ENCODE data around the gene BRICD5. TPM values are rescaled to one million over a fixed set of nuclear protein-coding genes. Genes with fewer than 3 reads are reported as not detected.

Gene BRICD5
- total and polyA plus RNA-seq, 2 of the 13 experiments (the other 11 are each of a cell fraction or from before 2014, with no cell fraction given) = 1.6 to 5.8 TPM

DNA sequence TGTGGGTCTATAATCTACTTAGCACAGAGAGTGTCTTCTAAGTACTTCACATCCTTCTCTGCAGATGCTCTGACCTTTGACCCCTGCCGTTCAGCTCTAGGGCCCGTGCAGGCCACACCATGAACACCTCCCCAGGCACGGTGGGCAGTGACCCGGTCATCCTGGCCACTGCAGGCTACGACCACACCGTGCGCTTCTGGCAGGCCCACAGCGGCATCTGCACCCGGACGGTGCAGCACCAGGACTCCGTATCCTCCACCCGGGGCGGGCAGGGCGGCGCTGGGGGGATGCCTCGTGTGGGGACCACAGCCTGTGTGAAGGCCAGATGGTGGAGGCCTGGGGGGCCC lies 4.7 kb downstream of the BRICD5 start (continued):
- TF ChIP-seq ATF7 (IDR thresholded peaks at IDR 0.05) (no peak), ATF7 (CRISPR knock-in tag; IDR thresholded peaks at IDR 0.05) (0 out of 2 replicates have a peak, but pooled peaks have one; percentile 26), TBL1XR1 (IDR thresholded peaks at IDR 0.05; ENCODE audit: borderline replicate concordance, low read length, partially characterized antibody) (no peak), ZBTB8A (CRISPR knock-in tag; IDR thresholded peaks at IDR 0.05; ENCODE audit: borderline replicate concordance, low read depth) (no peak), MTA1 (CRISPR knock-in tag; IDR thresholded peaks at IDR 0.05; ENCODE audit: borderline replicate concordance) (peak; percentile 30; the same call in 1 of the 2 replicates), NR2C2 (CRISPR knock-in tag; IDR thresholded peaks at IDR 0.05; ENCODE audit: borderline replicate concordance) (peak; percentile 79; the same call in 1 of the 2 replicates), GTF2F1 (IDR thresholded peaks at IDR 0.05; ENCODE audit: low read length) (no peak), JARID2 (CRISPR knock-in tag; IDR thresholded peaks at IDR 0.05; ENCODE audit: insufficient replicate concordance) (peak; percentile 31), SAP130 (CRISPR knock-in tag; IDR thresholded peaks at IDR 0.05; ENCODE audit: low read depth) (peak; percentile 4; the same call in 1 of the 2 replicates), ZNF263 (CRISPR knock-in tag; IDR thresholded peaks at IDR 0.05) (no peak), SAFB2 (CRISPR knock-in tag; IDR thresholded peaks at IDR 0.05; ENCODE audit: borderline replicate concordance, low read depth) (peak; percentile 5; the same call in 1 of the 2 replicates), ZNF549 (CRISPR knock-in tag; IDR thresholded peaks at IDR 0.05) (no peak), ZNF432 (CRISPR knock-in tag; IDR thresholded peaks at IDR 0.05; ENCODE audit: borderline replicate concordance) (no peak), TARDBP (CRISPR knock-in tag; IDR thresholded peaks at IDR 0.05) (no peak), NCOA2 (CRISPR knock-in tag; IDR thresholded peaks at IDR 0.05) (no peak), TCF7L2 (IDR thresholded peaks at IDR 0.05; ENCODE audit: low read depth, low read length) (no peak), ZFP62 (CRISPR knock-in tag; IDR thresholded peaks at IDR 0.05) (no peak), ZNF816 (CRISPR knock-in tag; IDR thresholded peaks at IDR 0.05; ENCODE audit: borderline replicate concordance) (no peak), REPIN1 (CRISPR knock-in tag; IDR thresholded peaks at IDR 0.05; ENCODE audit: borderline replicate concordance, low read depth) (no peak), KDM5B (CRISPR knock-in tag; IDR thresholded peaks at IDR 0.05; ENCODE audit: borderline replicate concordance) (peak; percentile 18; the same call in 1 of the 2 replicates)
- TF ChIP-seq, protein P1, sequence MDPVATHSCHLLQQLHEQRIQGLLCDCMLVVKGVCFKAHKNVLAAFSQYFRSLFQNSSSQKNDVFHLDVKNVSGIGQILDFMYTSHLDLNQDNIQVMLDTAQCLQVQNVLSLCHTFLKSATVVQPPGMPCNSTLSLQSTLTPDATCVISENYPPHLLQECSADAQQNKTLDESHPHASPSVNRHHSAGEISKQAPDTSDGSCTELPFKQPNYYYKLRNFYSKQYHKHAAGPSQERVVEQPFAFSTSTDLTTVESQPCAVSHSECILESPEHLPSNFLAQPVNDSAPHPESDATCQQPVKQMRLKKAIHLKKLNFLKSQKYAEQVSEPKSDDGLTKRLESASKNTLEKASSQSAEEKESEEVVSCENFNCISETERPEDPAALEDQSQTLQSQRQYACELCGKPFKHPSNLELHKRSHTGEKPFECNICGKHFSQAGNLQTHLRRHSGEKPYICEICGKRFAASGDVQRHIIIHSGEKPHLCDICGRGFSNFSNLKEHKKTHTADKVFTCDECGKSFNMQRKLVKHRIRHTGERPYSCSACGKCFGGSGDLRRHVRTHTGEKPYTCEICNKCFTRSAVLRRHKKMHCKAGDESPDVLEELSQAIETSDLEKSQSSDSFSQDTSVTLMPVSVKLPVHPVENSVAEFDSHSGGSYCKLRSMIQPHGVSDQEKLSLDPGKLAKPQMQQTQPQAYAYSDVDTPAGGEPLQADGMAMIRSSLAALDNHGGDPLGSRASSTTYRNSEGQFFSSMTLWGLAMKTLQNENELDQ (CRISPR knock-in tag; IDR thresholded peaks at IDR 0.05; ENCODE audit: borderline replicate concordance) = peak; percentile 36; the same call in 1 of the 2 replicates
- TF ChIP-seq, protein P2, sequence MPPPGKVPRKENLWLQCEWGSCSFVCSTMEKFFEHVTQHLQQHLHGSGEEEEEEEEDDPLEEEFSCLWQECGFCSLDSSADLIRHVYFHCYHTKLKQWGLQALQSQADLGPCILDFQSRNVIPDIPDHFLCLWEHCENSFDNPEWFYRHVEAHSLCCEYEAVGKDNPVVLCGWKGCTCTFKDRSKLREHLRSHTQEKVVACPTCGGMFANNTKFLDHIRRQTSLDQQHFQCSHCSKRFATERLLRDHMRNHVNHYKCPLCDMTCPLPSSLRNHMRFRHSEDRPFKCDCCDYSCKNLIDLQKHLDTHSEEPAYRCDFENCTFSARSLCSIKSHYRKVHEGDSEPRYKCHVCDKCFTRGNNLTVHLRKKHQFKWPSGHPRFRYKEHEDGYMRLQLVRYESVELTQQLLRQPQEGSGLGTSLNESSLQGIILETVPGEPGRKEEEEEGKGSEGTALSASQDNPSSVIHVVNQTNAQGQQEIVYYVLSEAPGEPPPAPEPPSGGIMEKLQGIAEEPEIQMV (CRISPR knock-in tag; IDR thresholded peaks at IDR 0.05; ENCODE audit: low read depth) = no peak
- TF ChIP-seq, protein P3, sequence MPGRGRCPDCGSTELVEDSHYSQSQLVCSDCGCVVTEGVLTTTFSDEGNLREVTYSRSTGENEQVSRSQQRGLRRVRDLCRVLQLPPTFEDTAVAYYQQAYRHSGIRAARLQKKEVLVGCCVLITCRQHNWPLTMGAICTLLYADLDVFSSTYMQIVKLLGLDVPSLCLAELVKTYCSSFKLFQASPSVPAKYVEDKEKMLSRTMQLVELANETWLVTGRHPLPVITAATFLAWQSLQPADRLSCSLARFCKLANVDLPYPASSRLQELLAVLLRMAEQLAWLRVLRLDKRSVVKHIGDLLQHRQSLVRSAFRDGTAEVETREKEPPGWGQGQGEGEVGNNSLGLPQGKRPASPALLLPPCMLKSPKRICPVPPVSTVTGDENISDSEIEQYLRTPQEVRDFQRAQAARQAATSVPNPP (CRISPR knock-in tag; IDR thresholded peaks at IDR 0.05) = no peak
- TF ChIP-seq, protein P4, sequence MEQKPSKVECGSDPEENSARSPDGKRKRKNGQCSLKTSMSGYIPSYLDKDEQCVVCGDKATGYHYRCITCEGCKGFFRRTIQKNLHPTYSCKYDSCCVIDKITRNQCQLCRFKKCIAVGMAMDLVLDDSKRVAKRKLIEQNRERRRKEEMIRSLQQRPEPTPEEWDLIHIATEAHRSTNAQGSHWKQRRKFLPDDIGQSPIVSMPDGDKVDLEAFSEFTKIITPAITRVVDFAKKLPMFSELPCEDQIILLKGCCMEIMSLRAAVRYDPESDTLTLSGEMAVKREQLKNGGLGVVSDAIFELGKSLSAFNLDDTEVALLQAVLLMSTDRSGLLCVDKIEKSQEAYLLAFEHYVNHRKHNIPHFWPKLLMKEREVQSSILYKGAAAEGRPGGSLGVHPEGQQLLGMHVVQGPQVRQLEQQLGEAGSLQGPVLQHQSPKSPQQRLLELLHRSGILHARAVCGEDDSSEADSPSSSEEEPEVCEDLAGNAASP (CRISPR knock-in tag; IDR thresholded peaks at IDR 0.05; ENCODE audit: borderline replicate concordance) = no peak
- TF ChIP-seq, protein P5, sequence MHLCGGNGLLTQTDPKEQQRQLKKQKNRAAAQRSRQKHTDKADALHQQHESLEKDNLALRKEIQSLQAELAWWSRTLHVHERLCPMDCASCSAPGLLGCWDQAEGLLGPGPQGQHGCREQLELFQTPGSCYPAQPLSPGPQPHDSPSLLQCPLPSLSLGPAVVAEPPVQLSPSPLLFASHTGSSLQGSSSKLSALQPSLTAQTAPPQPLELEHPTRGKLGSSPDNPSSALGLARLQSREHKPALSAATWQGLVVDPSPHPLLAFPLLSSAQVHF (CRISPR knock-in tag; IDR thresholded peaks at IDR 0.05) = peak; percentile 15
